SK-N-SH (cell line): Measurements from ENCODE around the gene EP400. TPM values are rescaled to one million over a fixed set of nuclear protein-coding genes. Genes with fewer than 3 reads are reported as not detected.

Source experiments
- CTCF ChIA-PET: fragments of 300-600, 350-600 bp; formaldehyde crosslinking; extraction: SDS; loops from one replicate; lab custom pipeline; 2021; lab: Yijun Ruan, JAX
- POLR2A ChIA-PET: fragments of 350-600 bp; sonication (Branson Sonifier 250); formaldehyde crosslinking; extraction: SDS; loops from one replicate; lab custom pipeline; 2020; ENCODE audit warnings: antibody characterized with exemption, inconsistent platforms; lab: Yijun Ruan, JAX
- DNase-seq: peaks from one replicate; pipeline ENCODE4 v3.0.0; 2012
- H2AFZ ChIP-seq: fragments of 200-600 bp; sonication (generic); 2 replicates; pipeline ENCODE4 v1.8.1; 2016; ENCODE audit warnings: antibody characterized with exemption, mild to moderate bottlenecking, low read depth
- H3F3A ChIP-seq: fragments of 200-600 bp; sonication (generic); replicated peaks from 2 replicates; pipeline ENCODE3; 2016; ENCODE audit warnings: antibody characterized with exemption, mild to moderate bottlenecking; ENCODE audit not compliant: insufficient read depth
- H3K27ac ChIP-seq, 2 experiments: fragments of 200-500 bp in 1 of 2; fragments of 200-600 bp in 1 of 2; sonication (Bioruptor generic) in 1 of 2; sonication (generic), shearing (Covaris generic) in 1 of 2; 2 replicates each; pipeline versions ENCODE4 v1.5.1 to v1.6.1; 2014 to 2016; ENCODE audit warnings: low read depth in 2 of 2, inconsistent platforms in 1 of 2, low read length in 1 of 2, mild to moderate bottlenecking in 1 of 2, mixed read lengths in 1 of 2
- H3K27me3 ChIP-seq: fragments of 200-600 bp; sonication (generic), shearing (Covaris generic); 2 replicates; pipeline ENCODE4 v1.6.1; 2016; ENCODE audit warnings: mixed run types; ENCODE audit not compliant: insufficient read depth
- H3K36me3 ChIP-seq, 2 experiments: fragments of 200-500 bp in 1 of 2; fragments of 200-600 bp in 1 of 2; sonication (Bioruptor generic) in 1 of 2; sonication (generic) in 1 of 2; replicated peaks in 1 of 2; 2 replicates each; pipeline versions ENCODE3 to v1.5.1; 2014 to 2016; ENCODE audit warnings: low read length in 1 of 2, mild to moderate bottlenecking in 1 of 2; ENCODE audit not compliant: insufficient read depth in 2 of 2, control insufficient read depth in 1 of 2
- H3K4me1 ChIP-seq, 2 experiments: fragments of 200-500 bp in 1 of 2; fragments of 200-600 bp in 1 of 2; sonication (Bioruptor generic) in 1 of 2; sonication (generic), shearing (Covaris generic) in 1 of 2; 2 replicates each; pipeline versions ENCODE4 v1.5.1 to v1.6.1; 2014 to 2016; ENCODE audit warnings: low read depth in 1 of 2, low read length in 1 of 2, mixed run types in 1 of 2; ENCODE audit not compliant: insufficient read depth in 2 of 2, control insufficient read depth in 1 of 2
- H3K4me2 ChIP-seq: fragments of 200-600 bp; sonication (generic), shearing (Covaris generic); 2 replicates; pipeline ENCODE4 v1.6.1; 2017; ENCODE audit warnings: mixed run types
- H3K4me3 ChIP-seq, 2 experiments: fragments of 200-500 bp in 1 of 2; fragments of 200-600 bp in 1 of 2; sonication (Bioruptor generic) in 1 of 2; sonication (generic), shearing (Covaris generic) in 1 of 2; 2 replicates each; pipeline versions ENCODE4 v1.5.1 to v1.8.1; 2014 to 2016; ENCODE audit warnings: low read depth in 2 of 2, inconsistent platforms in 1 of 2, low read length in 1 of 2, mild to moderate bottlenecking in 1 of 2, mixed read lengths in 1 of 2, moderate library complexity in 1 of 2
- H3K79me2 ChIP-seq: fragments of 200-600 bp; sonication (generic); 2 replicates; pipeline ENCODE4 v1.8.1; 2017; ENCODE audit warnings: mild to moderate bottlenecking; ENCODE audit not compliant: insufficient read depth
- H3K9ac ChIP-seq: fragments of 200-600 bp; sonication (generic); 2 replicates; pipeline ENCODE4 v1.6.1; 2017; ENCODE audit warnings: mixed run types
- H3K9me2 ChIP-seq: fragments of 200-600 bp; sonication (generic); 2 replicates; pipeline ENCODE4 v1.6.1; 2017; ENCODE audit warnings: mixed run types
- H3K9me3 ChIP-seq: fragments of 200-600 bp; sonication (generic); 2 replicates; pipeline ENCODE4 v1.6.1; 2017; ENCODE audit warnings: mixed run types, mild to moderate bottlenecking, moderate library complexity
- H4K20me1 ChIP-seq: fragments of 200-600 bp; sonication (generic); 2 replicates; pipeline ENCODE4 v1.6.1; 2017; ENCODE audit warnings: mild to moderate bottlenecking, mixed run types; ENCODE audit not compliant: insufficient read depth
- FOXM1 ChIP-seq: IDR thresholded peaks from 2 replicates; pipeline ENCODE4 v1.4.0; 2012; ENCODE audit warnings: low read depth, mild to moderate bottlenecking
- IRF3 ChIP-seq: fragments of 150-350 bp; IDR thresholded peaks from 2 replicates; pipeline ENCODE4 v1.6.1; 2016; ENCODE audit warnings: mild to moderate bottlenecking, low read depth, low read length
- NRF1 ChIP-seq: IDR thresholded peaks from 2 replicates; pipeline ENCODE4 v1.6.1; 2012; ENCODE audit warnings: low read depth, mild to moderate bottlenecking, low read length
- POLR2AphosphoS5 ChIP-seq: IDR thresholded peaks from 2 replicates; pipeline ENCODE4 v1.6.1; 2012; ENCODE audit warnings: low read depth, low read length
- SIN3A ChIP-seq: IDR thresholded peaks from 2 replicates; pipeline ENCODE4 v1.6.1; 2012; ENCODE audit warnings: low read depth, mild to moderate bottlenecking, low read length, moderate library complexity, borderline replicate concordance
- TCF12 ChIP-seq: IDR thresholded peaks from 2 replicates; pipeline ENCODE4 v1.4.0; 2012
- YY1 ChIP-seq: IDR thresholded peaks from 2 replicates; pipeline ENCODE4 v1.4.0; 2012; ENCODE audit warnings: low read depth, mild to moderate bottlenecking
- WGBS: methylation state at CpG from one replicate; pipeline ENCODE4 v1.1.6; 2017; ENCODE audit warnings: low lambda C conversion rate; 5-methylcytosine and 5-hydroxymethylcytosine counted together
- polyA plus RNA-seq, 3 experiments: library from polyadenylated mRNA; depleted of rRNA; stranded (reverse); fragments of >200 nt; gene quantifications; 2 replicates each; pipeline ENCODE4 v1.2.3, GENCODE V29; 2012
- TF ChIP-seq, protein P1 (sequence below): IDR thresholded peaks from 2 replicates; pipeline ENCODE4 v1.4.0; 2012; ENCODE audit warnings: low read depth, borderline replicate concordance

Gene EP400
- polyA plus RNA-seq, 1 of the 3 experiments (the other 2 are of a cell fraction) = 7.0 TPM

DNA sequence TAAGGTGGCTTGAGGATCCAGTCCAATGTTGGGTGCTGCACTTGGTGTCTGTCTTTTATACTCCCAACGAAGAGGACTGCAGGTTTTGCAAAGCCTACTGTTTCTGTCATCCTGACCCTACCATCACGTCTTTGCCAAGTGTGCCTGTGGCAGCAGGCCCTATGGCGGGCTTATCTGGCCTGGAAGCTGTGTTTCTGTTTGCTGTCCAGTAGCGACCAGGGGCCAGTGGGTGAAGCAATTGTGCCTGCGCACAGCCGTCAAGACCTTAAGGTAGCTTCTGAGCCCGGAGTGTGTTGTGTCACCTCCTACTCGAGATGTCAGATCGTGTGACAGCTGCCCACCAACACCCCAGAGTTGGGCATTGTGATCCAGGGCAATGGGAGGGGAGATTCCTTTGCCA, 131.7 kb downstream of the EP400 start:
- TF ChIP-seq NRF1 (no peak), SIN3A (no peak), FOXM1 (no peak), IRF3 (no peak)
- TF ChIP-seq, protein P1, sequence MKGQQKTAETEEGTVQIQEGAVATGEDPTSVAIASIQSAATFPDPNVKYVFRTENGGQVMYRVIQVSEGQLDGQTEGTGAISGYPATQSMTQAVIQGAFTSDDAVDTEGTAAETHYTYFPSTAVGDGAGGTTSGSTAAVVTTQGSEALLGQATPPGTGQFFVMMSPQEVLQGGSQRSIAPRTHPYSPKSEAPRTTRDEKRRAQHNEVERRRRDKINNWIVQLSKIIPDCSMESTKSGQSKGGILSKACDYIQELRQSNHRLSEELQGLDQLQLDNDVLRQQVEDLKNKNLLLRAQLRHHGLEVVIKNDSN = no peak
- peaks cover 0 to 12% of the 10 kb centered on the region in 2 experiments; a peak in 3 of 4 replicates for H3K4me1 ChIP-seq
- no peak overlapping the region for H3K27ac ChIP-seq
- H2AFZ ChIP-seq = no peak overlapping the region
- H3K9ac ChIP-seq = no peak overlapping the region
- peaks cover 22 to 46% of the 10 kb centered on the region in 2 experiments for H3K36me3 ChIP-seq
- no peaks in the 10 kb centered on the region for H3K9me2 ChIP-seq
- H3K27me3 ChIP-seq = no peaks in the 10 kb centered on the region
- H4K20me1 ChIP-seq = peaks cover 6% of the 10 kb centered on the region; the same call in 1 of the 2 replicates
- no peak overlapping the region for H3K4me2 ChIP-seq
- no peak overlapping the region for H3K4me3 ChIP-seq
- DNase-seq = no peak
- 86% methylated on average over 9 of the region's 9 CpGs for whole genome bisulfite sequencing
- POLR2A ChIA-PET = no interaction called here
- CTCF ChIA-PET = interaction anchor here (0.7 kb wide), 1 partner anchor 162 kb away, joined by 3 read pairs; no protein-coding TSS in a partner anchor
- peaks cover 17% of the 10 kb centered on the region; the same call in 1 of the 2 replicates for H3K79me2 ChIP-seq
- no peaks in the 10 kb centered on the region for H3K9me3 ChIP-seq
- peaks cover 3% of the 10 kb centered on the region for H3F3A ChIP-seq

DNA sequence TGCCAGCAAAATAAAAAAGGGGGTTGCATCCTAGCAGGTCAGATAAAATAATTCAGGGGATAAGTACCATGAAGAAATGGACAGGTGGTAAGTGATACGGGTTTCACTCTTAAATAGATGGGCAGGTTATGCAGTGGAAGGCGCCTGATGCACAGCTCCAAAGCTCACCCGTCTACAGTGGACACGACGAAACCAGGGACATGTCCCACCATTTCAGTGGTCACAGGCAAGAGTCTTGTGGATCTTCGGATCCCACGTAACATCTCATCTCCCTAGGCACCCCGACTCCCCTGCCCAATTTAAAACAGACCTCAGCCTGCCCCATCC, 133.8 kb downstream of the EP400 start:
- Histone ChIP-seq H3K9me2 (no peaks in the 10 kb centered on the region), H3K9ac (0 out of 2 replicates have a peak overlapping the region, but pooled peaks have one; percentile 46), H3K36me3 (peaks cover 17 to 29% of the 10 kb centered on the region in 2 experiments), H3K4me3 (peak overlapping the region; percentile 70 to 88), H3K4me1 (peaks cover 0 to 12% of the 10 kb centered on the region in 2 experiments; a peak in 2 of 4 replicates), H3K27ac (no peak overlapping the region; a peak in 1 of 4 replicates), H3K79me2 (peaks cover 37% of the 10 kb centered on the region), H3K4me2 (peak overlapping the region; percentile 97), H4K20me1 (peaks cover 6% of the 10 kb centered on the region; the same call in 1 of the 2 replicates), H2AFZ (peak overlapping the region; percentile 90; the same call in 1 of the 2 replicates), H3K27me3 (no peaks in the 10 kb centered on the region), H3F3A (peaks cover 3% of the 10 kb centered on the region), H3K9me3 (no peaks in the 10 kb centered on the region)
- DNase-seq = no peak
- ChIA-PET POLR2A (no interaction called here), CTCF (interaction anchor here (1.1 kb wide), 1 partner anchor 9 kb away, joined by 3 read pairs; no protein-coding TSS in a partner anchor)
- TF ChIP-seq POLR2AphosphoS5 (no peak), TCF12 (no peak), YY1 (no peak)
- WGBS = 9% methylated on average over 8 of the region's 8 CpGs
